Stimulated activated CD8-positive, alpha-beta memory T cell treated with anti-CD3 and anti-CD28 coated beads, Interleukin-7, amount 100 ng/mL, for 1 hour (primary cell): ENCODE measurements around the gene LKAAEAR1.
"Not testable (repeated sequence)": the region's sequence is repeated elsewhere in the genome, so short reads cannot be mapped to it uniquely, and the experiment has no call there.

Experiments used
- DNase-seq, 2 donors: peaks; one replicate each; pipeline ENCODE4 v3.0.0-alpha.2; 2020; ENCODE audit warnings: low read depth in 2 of 2

Gene LKAAEAR1

DNA sequence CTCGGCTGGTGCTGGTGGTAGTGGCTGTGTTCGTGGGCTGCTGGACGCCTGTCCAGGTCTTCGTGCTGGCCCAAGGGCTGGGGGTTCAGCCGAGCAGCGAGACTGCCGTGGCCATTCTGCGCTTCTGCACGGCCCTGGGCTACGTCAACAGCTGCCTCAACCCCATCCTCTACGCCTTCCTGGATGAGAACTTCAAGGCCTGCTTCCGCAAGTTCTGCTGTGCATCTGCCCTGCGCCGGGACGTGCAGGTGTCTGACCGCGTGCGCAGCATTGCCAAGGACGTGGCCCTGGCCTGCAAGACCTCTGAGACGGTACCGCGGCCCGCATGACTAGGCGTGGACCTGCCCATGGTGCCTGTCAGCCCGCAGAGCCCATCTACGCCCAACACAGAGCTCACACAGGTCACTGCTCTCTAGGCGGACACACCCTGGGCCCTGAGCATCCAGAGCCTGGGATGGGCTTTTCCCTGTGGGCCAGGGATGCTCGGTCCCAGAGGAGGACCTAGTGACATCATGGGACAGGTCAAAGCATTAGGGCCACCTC is 14.3 kb upstream of the LKAAEAR1 start:
- DNase-seq = no peak

DNA sequence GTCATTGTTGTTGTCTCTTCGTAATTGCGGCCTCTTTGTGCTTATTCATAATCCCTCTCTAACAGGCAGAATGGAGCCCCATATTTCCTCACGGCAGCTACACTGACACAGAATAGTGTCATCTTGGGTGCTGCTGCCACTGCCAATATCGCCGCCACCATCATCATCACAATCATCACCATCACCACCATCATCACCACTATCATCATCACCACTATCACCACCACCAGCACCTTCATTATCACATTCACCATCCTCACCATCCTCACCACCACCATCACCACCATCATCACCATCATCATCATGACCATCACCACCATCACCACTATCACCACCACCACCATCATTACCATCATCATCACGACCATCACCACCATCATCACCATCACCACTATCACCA is 12.3 kb upstream of the LKAAEAR1 start:
- DNase-seq = no peak

DNA sequence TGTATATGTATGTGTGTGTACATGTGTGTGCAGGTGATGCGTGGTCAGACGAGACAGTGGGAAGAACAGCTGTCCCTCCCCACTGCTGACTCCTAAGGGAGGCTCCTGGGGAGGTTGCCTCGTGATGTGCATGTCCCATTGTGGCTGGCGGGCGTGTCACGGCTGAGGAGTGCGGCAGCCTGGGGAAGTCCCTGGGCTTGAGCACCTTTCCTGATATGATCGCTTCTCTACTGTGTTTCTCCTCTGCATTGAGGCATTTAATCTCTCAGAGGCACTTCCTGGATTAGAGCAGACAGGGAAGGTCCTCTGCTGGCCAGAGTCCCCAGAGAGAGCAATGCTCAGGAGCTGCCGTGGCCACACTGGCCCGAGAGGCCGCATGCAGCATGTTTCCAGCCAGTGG is 11.7 kb upstream of the LKAAEAR1 start:
- DNase-seq = no peak

DNA sequence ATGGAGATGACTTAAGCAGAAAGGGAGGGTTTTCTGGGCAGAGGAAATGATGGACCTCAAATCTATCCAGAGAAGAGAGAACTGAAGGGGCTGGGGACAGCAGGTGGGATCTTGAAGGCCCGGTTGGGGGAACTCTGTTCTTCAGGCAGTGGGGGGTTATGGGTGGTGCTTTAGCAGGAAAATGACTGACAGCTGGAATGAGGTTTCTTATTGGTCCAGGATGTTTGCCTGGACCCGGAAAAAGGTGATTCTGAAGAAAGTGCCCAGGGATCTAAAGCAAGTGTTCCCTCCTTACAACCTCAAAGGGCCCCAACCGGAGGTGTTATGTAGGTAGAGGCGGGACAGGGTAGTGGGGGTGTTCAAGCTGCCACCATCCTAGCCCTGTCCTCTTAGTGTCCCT is 11.3 kb upstream of the LKAAEAR1 start:
- no peak for DNase-seq

DNA sequence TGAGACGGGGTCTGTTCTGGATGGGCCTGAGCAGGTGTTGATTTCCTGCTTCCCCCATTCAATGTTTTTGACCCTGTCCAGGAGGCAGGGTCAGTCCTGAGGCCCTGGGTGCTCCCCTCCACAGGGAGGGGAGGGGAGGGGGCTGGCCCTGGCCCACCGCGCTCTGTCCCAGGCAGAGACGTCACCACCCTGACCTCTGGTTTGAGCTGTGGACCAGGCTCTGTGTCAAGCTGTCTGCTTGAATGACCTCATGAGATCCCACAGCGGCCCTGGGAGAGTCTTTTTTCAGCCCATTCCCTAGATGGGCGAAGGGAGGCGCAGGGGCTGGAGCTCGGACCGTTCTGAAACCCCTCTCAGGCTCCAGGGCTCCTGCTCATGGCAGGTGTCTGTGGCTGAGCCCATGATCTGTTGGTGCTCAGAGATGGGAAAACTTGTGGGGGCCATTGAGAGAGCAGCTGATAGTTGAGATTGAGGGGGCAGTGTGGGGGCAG is 8.9 kb upstream of the LKAAEAR1 start:
- DNase-seq = no peak

DNA sequence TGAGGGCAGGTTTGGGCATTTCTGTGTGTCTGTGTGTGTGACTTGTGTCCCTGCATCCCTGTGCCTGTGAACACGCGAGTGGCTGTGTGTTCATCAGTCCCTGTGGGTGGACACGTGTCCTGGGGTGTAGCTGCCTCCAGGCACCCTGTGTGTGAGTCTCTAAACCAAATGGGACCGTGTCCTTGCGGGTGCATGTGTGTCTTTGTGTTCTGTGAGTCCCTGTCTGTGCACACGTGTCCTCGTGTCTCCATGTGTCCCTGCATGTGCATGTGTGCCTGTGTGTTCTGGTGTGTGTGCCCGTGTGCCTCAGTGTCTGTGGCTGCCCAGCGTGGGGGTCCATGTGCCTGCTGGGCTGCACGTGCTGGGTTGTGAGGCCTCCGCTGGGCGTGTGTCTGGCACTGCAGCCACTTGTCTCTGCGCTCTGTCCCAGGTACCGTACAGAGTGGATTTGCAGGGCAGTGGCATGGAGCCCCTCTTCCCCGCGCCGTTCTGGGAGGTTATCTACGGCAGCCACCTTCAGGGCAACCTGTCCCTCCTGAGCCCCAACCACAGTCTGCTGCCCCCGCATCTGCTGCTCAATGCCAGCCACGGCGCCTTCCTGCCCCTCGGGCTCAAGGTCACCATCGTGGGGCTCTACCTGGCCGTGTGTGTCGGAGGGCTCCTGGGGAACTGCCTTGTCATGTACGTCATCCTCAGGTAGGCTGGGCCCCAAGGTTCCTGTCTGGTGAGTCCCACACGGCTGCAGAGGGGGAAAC is 8.2 kb upstream of the LKAAEAR1 start:
- no peak for DNase-seq

DNA sequence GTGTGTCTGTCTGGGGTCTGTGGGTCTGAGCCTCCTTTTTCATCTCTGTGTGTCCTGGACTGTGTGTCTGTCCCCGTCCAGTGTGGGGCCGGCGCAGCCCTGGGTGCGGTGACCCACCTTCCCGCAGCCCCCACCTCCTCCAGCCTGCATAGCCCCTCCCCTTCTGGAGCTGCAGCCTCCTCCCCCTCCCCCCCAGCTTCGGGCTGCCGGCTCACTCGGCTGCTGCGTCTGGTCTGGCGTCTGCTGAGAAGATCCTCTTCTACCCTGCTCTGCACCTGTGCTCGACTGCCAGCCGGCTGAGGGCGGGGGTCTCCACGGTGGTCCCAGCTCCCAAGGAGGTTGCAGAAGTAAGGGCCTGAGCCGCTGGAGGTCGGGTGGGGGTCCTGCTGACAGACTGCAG is 7.6 kb upstream of the LKAAEAR1 start:
- no peak for DNase-seq

DNA sequence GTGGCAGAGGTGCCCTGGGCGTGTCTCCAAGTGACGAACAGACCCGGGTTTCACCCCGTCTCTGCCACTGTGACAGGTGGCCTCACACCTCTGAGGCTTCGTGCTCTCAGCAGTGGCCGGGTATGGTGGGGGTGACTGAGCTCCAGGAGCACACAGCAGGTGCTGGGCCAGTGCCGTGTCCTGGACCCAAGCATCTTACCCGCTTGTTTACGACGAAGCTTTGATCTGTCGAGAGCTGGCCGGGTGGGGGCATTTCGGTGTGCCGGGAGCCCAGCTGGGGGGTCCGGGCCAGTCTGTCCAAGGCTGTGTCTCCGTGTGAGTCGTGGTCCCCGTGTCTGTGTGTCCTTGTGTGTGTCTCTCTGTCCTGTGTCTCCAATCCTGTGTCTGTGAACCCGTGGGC is 7.1 kb upstream of the LKAAEAR1 start:
- DNase-seq = no peak

DNA sequence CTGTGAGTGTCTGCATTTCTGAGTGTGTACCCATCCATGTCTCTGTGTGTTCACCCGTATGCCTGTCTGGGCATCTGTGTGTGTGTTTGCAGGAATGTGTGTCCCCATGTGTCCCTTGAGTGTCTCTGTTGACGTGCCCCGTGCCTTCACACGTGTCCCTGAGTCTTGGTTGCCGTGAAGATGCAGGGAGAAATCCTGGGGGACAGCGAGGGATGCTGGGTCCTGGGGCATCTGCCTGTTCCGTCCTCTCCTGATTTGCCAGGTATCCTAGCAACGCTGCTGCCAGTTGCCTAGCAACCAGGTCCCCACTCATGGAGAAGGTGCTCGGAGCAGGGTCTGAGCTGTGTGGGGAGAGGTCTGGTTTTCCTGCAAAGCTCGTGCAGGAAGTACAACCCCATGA is 6.0 kb upstream of the LKAAEAR1 start:
- DNase-seq = no peak

DNA sequence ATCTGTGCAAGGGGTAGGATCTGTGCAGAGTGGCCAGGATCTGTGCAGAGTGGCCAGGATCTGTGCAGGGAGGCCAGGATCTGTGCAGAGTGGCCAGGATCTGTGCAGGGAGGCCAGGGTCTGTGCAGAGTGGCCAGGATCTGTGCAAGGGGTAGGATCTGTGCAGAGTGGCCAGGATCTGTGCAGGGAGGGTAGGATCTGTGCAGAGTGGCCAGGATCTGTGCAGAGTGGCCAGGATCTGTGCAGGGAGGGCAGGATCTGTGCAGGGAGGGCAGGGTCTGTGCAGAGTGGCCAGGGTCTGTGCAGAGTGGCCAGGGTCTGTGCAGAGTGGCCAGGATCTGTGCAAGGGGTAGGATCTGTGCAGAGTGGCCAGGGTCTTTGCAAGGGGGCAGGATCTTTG is 4.4 kb upstream of the LKAAEAR1 start:
- DNase-seq = not testable (repeated sequence)

DNA sequence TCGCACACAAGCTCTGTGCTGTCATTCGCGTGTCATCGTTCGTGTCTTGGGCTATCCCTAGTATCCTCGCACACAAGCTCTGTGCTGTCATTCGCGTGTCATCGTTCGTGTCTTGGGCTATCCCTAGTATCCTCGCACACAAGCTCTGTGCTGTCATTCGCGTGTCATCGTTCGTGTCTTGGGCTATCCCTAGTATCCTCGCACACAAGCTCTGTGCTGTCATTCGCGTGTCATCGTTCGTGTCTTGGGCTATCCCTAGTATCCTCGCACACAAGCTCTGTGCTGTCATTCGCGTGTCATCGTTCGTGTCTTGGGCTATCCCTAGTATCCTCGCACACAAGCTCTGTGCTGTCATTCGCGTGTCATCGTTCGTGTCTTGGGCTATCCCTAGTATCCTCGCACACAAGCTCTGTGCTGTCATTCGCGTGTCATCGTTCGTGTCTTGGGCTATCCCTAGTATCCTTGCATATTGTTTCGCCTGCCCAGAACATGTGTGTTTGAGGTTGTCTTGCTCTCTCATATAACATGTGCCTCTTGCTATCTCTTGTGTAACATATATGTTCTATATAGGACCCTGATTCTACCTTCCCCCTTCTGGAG is 3.1 kb upstream of the LKAAEAR1 start:
- not testable (repeated sequence) for DNase-seq

DNA sequence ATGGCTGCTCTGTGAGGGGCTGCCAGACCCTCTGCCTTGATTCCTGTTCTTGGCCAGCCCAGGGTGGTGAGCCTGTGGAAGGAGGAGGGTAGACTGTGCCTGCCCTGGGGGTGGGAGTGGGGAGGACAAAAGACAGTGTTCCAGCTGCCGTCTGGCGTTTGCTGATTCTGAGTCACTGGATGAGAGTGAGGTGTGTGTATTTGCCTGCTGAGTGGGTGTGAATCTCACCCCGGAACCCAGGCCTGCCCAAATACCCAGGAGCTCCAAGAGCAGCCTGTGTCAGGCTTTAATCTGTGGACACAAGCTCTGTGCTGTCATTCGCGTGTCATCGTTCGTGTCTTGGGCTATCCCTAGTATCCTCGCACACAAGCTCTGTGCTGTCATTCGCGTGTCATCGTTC is 2.6 kb upstream of the LKAAEAR1 start:
- DNase-seq = no peak

DNA sequence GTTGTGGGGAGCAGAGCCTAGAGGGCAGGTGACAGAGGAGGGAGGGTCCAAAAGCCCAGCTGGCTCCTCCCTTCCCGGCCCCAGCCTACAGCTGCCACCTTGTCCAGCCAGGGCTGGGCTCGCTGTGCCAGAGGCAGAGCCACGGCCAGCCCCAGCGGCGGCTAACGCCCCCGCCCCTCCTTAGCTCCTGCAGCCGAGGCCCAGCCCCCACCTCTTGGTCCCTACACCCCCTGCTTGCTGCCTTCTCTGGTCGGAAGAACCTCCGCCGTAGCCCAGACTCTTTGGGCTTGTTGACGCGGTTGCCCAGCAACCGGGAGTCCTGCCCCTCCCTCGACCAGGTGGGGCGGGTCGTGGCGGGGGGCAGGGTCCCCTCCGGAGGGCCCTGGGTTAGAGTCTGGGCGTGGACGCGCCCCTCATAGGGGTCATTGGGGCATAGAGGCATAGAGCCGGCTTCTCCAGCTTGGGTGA is 521 bp upstream of the LKAAEAR1 start:
- DNase-seq = no peak

DNA sequence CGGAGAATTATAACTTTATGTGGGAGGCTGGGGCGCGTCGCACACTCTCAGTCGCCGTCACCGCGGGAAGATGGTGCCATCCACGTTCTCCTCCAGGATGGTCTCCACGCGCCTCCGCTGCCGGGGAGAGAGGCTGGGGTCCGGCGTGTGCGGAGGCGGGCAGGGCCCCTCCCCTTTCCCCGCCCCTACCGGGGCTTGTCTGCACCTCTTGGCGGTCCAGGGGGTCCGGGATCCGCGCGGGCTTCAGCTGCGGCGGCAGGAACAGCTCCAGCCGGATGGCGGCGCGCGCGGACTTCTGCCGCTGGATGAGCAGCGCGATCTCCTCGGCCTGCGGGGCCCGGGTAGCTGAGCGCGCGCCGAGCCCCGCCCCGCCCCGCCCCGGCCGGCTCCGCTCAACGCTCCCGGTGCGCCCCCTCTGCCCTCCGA is 807 bp downstream of the LKAAEAR1 start:
- DNase-seq = peak; percentile 32 to 46

DNA sequence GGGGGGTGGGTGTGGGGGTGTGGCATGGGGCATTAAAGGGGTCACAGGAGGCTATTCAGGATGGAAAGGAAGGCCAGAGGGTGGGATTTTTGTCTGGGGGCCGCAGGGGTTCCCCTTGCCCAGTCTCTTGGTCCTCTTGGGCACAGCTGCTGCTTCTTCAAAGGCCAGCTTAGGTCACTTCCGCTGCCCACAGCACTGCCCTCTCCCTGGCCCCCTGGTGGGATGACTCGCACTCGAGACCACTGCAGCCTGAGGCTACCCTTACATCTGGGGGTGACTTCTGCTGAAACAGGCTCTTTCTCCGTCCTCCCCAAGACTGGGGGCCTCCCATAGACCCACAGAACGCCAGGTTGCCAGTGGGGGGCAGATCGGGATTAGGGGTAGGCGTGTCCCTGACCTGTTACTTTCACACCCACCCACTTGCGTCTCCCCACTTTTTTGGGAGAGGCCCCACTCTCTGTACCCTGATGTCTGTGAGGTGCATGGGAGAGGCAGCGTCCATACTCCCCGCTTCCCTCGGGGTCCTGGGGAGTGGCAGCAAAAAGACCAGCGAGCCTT is 1.3 kb downstream of the LKAAEAR1 start:
- no peak for DNase-seq

DNA sequence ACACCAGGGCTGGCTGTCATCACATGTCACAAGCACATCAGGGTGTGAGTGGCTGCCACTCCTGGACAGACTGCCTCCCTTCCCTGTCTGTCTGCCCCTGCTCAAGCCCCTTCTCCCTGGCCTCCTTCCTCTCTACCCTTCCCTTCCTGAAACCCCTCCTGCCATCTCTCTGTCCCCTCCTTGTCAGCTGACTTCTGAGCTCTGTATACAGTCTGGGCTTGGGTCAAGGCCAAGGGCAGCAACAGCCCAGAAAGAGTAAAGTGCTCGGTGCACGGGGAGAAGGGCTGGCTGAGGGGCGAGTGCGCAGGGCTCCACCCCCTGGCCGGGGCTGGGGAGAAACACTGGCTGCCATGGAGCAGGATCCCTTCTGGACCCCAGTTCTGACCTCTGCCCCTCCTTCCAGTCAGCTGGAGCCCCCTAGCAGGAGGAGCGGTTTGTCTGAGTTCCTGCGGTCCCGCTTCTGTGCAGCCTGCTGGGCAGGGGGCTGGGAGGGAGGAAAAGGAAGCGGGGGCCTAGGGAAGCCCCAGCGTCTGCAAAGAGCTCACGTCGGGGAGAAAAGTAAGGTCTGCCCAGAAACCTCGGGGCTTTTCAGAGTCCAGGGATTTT is 2.0 kb downstream of the LKAAEAR1 start:
- no peak for DNase-seq

DNA sequence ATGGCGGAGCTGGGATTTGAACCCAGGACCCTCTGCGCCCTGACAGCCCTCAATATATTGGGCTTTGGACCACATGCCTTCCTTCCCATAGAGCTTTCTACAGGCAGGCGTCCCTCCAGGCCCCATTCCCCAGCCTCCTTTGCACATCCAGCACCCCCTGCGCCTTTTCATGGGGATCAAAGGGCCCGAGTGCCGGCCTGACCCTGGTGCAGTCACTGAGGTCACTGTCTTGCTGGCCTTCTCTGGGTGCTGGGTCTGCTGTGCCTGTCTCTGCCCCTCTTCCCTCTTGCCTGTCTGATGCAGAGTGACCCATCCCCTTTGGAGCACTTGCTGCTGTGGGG is 2.6 kb downstream of the LKAAEAR1 start:
- DNase-seq = no peak

DNA sequence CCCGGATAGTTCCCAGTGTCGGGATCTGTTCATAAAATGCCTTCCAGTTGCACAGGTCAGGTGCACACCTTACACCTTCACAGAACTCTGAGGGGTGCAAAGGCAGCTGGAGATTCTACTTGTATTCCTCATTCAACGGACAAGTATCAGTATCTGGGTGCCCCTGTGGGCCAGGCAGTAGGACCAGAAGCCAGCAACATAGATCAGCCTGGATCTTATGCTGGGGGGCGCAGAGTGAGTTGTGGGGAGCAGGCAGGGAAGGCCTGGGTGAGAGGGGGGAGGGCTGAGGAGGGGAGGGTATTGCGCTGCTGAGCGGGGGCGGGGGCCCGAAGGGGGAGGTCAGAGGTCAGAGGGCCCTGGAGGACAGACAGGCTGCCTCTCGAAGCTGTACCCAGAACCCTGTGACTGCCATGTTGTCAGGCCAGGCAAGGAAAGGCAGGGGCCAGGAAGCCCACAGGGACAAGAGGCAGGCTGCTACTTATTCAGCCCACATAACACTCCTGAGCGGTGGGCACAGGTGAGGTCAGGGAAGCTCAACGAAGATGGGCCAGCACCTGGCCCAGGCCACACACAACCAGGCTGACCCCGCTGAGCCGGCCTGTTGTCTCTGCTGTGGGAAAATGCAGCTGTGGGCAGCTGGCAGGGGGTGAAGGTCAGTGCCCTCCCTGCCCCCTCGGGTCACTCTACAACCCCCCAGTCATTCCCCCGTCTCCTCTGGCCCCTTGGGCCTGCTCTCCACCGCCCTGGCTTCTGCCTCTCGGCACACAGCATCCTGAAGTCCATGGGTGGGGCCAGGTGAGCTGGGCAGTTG is 3.2 kb downstream of the LKAAEAR1 start:
- DNase-seq = no peak

DNA sequence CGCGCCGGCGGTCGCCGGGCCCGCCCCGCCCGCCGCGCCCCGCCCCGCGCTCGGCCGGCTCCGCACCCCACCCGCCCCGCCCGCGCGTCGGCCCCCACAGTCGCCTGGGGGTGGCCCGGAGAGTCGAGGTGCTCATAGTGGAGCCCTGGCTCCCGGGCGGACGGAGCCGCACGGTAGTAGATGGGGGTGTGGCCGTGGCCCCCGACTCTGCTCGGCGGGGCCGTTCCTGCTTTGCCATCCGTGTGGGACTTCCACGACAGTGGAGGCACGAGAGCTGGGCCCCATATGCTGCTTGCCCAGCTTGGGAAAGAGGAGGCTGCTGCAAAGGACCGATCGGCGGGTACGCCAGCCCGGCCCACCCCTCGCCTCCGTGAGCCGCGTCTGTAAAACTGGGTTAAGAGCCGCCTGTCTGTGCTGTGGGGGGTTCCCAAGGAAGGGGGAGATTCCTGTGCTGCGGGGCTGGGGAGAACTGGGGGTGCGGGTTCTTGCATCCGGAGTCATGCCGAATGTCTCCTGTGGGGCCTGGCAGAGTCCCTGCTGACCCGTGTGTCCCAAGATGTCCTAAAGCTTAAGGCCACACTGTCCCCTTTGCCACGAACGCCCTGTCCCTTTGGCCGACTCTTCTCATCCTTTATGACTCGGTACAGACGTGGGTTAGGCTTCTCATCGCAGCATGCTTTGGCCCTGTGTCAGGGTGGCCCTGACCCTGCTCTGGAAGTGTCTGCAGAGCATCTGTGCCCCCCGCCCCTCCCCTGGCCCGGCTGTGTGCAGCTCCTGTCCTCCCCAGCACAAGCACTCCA is 4.0 kb downstream of the LKAAEAR1 start, which contains the start of gene OPRL1:
Gene OPRL1, plus strand, starts transcription at position 70 of the 800 bp plus-strand sequence. CDS start 12,639 bp downstream, outside the sequence.
- DNase-seq = peak in 1 of 2 donors; percentile 19

DNA sequence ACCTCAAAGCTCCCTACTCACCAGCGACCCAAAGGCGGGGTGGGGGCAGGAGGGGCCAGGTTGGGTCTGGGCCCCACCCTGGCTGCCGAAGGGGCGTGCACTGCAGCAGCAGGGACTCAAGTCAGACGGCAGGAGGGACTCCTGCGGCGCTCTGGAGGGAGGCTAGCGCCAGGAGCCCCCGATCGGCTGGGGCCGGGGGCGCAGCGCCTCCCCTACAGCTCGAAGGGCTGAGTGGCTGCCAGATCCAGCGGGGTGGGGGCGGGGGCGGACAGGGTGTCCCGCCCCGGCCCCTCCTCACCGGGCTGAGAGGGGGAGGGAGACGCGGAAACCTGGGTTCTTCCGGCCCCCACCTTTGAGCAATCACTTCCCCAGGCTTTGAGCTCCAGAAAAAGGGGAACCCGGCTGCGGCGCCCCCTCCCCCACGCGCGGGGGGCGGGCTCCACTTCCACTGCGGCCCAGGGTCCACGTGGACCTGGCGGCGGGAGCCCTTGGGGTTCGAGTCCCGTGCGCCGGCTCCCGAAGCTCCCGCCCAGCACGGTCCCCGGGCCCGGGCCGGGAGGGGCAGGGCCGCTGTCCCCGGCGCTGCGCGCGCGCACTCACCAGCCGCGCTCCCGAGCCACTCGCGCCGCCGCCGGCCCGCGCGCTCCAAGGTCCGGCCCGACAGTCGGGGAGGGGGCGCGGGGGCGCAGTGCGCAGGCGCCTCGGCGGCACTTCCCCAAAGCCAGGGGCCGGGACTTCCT is 4.8 kb downstream of the LKAAEAR1 start, which contains the start of gene RGS19:
Gene RGS19, minus strand, starts transcription at position 246 of the 740 bp plus-strand sequence. CDS start 2,632 bp downstream, outside the sequence.
- DNase-seq = peak; percentile 34 to 44
